Stimulated activated CD4-positive, alpha-beta T cell treated with anti-CD3 and anti-CD28 coated beads, Interleukin-4, amount 100 ng/mL, for 24 hours (primary cell): ENCODE measurements around the gene VWF.

Experiments used
- DNase-seq: peaks from one replicate; pipeline ENCODE4 v3.0.0-alpha.2; 2020

Gene VWF

GRCh38 chr12:6074979-6075585, 49.4 kb downstream of the VWF start:
- peak; percentile 43 for DNase-seq

- no peak for DNase-seq
Observed at GRCh38 chr12:6074427-6074826, 50.0 kb downstream of the VWF start.

- DNase-seq = no peak
Observed at GRCh38 chr12:6073426-6073825, 51.0 kb downstream of the VWF start.

DNA sequence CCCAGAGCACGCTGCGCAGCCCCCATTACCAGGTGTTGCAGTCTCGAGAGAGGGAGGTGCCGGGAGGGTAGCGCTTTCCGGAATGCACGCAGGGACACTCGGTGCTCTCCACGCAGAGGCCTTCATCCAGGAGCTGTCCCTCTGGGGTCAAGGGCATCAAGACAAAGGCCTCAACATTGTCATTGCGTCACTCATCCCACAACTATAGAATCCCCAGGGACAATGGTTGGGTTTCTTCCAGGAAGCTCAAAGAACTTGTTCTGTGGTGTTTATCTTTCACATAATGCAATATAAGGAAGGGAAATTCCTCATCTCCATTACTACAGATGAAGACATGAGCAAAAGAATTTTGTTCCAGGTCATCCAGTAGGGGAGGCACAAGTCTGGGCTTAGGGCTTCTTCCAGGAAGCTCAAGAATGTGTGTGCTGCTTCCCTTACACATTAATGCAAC, 52.1 kb downstream of the VWF start:
- no peak for DNase-seq

GRCh38 chr12:6071589-6071988, 52.9 kb downstream of the VWF start:
- no peak for DNase-seq

DNA sequence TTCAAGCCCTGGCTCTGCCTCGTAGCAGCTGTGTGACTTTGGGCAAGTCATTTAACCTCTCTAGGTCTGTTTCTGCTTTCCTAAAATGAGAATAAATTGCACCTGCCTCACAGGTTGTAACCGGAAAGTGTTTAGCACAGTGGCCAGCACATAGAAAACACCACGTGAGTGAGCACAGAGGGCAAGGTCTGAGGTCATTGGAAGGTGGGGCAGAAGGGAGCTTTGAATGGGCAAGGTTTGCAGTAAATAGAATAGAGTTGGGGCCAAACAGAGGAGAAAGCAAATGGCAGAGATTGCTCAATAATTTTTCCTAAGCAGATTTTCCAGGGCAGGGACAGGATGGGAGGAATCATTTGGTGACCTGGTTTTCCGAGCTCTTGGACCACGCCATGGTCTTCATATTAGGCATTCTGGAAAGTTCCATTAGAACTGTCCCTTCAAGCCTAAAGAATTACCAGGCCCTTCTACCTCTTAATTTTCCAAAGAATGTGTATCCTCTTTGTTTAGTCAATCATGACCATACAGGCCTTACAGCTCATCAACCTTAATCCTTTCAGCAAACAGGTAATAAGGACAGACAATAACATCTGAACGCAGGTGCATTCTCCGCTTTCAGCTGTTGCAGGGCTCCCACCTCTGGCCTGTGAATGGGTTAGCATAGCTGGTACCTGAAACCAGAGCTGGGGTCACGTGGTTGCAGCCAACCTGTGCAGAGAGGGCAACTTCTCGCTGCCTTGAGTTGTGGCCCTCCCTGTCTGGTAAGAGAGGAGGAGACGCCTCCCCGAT, 53.8 kb downstream of the VWF start:
- DNase-seq = no peak

DNA sequence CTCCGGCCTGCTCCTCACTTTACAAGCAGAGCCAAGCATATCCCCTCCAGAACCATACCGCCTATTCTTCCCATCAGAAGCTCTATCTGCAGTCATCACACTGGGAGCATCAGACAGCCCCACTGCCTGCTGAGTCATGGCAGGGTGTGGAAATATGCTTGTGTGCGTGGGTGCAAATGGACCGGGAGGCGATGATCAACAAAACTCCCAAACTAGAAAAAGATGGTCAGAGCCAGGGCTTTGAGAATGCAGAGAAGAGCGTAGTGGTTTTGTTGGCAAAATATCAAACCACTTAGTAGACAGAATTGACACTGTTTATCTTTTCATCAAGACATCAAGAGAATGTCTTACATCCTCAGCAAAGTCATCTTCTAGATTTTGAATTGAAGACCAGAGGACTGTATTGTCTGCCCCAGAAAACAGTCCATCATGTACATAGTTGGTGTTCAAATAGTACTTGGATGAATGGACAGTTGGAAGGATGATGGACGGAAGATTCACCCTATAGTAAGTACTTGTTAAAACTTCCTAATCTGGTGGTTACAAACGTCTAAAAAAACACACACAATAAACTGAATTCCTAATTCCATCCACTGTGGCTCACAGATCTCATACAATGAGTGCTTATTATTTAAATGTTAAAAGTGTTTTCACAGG, 54.9 kb downstream of the VWF start:
- DNase-seq = peak; percentile 33

GRCh38 chr12:6068227-6068626, 56.2 kb downstream of the VWF start:
- no peak for DNase-seq

DNA sequence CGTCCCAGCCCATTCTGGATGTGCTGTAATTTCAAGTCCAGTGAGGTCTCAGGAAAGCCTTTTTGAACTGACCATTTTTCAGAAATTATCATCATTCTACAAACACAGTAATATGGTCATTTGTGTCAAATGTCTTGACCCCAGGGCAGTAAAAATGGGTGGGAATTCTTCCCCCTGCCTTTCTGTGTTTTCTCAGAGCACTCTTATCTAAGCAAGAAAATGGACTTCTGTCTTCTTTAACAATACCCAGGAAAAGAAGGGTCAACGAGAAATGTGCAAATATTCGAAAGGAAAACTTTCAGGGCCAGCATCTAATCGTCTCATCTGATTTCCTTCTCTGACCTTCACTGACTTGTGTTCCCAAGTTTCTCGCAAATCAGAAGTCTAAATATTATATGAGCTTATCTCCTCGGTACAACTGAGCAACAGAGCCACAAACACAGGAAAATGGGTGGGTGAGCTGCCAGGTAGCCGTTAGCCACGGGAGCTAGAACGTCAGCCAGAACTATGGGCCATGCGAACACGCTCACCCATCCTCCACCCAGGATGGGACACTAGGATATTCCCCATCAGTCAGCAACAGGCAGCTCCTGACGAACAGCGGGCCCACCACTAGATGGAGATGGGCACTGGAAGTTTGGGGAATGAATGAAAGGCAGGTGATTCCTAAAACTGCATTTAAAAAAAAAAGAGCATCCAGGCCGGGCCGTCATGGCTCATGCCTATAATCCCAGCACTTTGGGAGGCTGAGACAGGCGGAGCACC, 57.1 kb downstream of the VWF start:
- no peak for DNase-seq

GRCh38 chr12:6066651-6067050, 57.8 kb downstream of the VWF start:
- DNase-seq = no peak

DNA sequence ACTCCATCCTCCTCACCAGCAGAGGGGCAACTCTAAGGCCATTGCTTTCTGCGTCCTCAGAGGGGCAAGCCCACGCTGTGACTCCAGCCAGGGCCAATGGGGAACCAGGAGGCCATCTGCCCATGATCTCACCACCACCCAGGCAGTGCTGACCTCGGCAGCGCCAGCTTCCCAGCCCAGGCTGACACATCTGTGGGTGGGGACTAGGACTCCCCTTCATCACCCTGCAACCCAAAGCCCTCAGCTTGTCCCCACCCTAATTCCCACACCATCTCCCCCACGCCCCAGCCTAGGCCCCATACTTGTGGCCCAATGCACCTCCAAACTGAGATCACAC, 58.6 kb downstream of the VWF start:
- DNase-seq = no peak

DNA sequence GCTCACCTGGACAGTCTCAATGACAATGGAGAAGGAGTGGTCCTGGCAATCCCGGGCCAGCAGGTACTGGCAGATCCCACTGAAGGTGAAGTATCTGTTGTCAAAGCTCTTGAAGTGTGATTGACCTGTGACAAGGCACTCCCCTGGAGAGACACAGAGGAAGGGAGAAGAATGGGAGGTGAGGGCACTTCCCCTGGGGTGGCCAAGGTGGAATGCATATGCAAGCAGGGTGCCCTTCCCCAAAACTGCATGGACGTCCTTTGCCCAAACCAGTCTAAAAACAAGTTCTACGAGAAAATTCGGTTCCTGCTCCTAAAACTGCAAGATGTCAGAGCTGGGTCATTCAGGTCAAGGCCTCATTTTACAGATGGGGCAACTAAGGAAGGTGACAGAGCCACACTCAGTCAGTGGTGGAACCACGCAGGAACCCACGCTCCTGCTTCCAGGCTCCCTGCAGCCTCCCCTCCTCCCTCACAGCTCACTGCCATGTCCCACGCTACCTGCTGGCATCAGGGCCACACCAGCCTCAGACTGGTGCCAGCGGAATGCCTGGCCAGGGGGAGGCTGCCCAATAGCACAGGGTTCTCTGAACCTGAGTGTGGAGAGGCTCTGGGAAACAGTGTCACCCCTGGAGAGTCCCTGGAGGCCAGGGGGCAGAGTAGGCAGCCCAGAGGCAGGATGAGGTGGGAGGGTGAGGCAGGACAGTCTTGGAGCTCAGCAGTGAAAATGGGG, 59.2 kb downstream of the VWF start:
- DNase-seq = no peak

- DNase-seq = peak; percentile 62
Observed at GRCh38 chr12:6062757-6063735, 61.4 kb downstream of the VWF start.

GRCh38 chr12:6062395-6062756, 62.1 kb downstream of the VWF start:
- DNase-seq = no peak

DNA sequence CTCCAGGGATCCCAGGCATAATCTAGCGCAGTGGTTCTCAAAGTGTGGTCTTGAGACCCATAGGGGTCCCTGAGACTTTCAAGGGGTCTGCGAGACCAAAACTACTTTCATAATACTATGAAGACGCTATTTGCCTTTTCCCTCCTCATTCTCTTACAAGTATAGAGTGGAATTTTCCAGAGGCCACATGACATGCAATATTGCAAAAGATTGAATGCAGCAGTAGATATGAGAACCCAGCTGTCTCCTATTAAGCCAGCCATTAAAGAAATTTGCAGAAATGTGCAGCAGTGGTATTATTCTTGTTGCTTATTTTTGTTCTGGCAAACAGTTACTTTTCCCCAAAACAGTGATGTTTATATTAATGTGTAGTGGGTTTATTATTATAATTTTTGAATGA, 62.8 kb downstream of the VWF start:
- DNase-seq = no peak

- DNase-seq = no peak
Observed at GRCh38 chr12:6059860-6060565, 64.5 kb downstream of the VWF start.

- DNase-seq = no peak
Observed at GRCh38 chr12:6059221-6059620, 65.2 kb downstream of the VWF start.

DNA sequence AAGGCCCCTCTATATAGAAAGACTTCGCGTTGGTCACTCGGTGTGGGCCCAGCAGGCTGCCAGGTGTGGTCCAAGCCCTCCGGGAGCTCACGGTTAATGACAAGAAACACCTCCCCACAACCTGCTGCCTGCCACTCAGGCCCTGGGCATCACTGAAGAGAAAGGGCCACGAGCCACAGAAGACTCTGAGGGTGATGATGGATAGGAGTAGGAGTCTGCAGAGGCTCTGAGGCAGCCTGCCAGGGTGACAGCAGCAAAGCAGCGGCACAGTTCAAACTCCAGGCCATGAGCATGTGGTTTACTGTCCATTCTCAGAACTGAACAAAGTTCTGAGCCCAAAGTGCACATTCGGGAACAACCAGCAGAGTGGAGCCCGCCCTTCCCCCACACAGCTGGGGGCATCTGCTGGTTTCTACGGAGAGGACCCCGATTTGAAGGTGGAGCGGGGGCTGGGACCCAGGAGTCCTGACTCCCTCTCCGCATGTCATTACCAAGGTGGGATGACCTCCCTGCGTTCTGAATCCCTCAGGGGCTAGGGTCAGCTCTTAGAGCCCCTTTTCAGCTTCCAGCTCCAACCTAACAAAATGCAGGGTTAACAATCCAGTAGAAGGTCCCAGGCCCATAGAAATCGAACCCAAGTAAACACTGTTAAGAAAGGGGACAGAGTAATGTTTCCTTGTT, 65.8 kb downstream of the VWF start:
- no peak for DNase-seq

- no peak for DNase-seq
Observed at GRCh38 chr12:6057700-6058099, 66.8 kb downstream of the VWF start.
